Stimulated activated CD8-positive, alpha-beta memory T cell treated with anti-CD3 and anti-CD28 coated beads, Interleukin-7, amount 100 ng/mL, for 4 hours (primary cell): Measurements from ENCODE around the gene RPS27.
A peak's percentile ranks its signal among the peaks of the same experiment; 100 is the strongest.

Experiments
- DNase-seq, 2 donors: peaks; one replicate each; pipeline ENCODE4 v3.0.0-alpha.2; 2020; ENCODE audit warnings: low read depth in 2 of 2

RPS27 gene

DNA sequence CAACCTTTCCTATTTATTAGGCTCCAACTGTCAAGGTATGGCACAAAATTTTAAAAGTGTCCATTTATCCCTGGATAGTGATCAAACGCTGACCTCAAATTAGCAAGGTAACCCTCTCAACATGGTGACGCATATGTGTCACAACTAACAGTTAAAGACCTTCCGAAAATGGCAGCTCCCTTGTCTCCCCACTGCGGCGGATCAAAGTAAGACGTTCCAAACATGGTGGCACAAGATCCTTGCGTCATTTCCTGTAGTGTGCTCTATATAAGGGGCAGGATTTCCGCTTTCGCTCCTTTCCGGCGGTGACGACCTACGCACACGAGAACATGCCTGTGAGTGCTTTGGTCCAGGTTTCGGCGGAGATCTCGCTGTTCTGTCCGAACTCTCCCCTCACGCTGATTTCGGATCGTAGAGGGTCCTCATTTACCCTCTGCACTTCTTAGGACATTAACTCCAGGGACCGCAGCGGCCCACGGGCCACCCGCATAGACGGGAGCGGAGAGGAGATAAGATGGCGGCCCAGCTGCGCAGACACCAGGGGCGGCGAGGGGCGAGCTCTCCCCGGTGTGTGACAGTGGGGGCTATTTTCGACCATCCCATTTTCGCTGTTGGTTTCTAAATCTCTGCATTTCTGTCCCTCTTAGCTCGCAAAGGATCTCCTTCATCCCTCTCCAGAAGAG, at the start of gene RPS27:
Gene RPS27 (plus strand): TSS at position 295 of the 683 bp plus-strand sequence. CDS start 35 bp downstream, at position 330.
- peak; percentile 79 to 87 for DNase-seq

DNA sequence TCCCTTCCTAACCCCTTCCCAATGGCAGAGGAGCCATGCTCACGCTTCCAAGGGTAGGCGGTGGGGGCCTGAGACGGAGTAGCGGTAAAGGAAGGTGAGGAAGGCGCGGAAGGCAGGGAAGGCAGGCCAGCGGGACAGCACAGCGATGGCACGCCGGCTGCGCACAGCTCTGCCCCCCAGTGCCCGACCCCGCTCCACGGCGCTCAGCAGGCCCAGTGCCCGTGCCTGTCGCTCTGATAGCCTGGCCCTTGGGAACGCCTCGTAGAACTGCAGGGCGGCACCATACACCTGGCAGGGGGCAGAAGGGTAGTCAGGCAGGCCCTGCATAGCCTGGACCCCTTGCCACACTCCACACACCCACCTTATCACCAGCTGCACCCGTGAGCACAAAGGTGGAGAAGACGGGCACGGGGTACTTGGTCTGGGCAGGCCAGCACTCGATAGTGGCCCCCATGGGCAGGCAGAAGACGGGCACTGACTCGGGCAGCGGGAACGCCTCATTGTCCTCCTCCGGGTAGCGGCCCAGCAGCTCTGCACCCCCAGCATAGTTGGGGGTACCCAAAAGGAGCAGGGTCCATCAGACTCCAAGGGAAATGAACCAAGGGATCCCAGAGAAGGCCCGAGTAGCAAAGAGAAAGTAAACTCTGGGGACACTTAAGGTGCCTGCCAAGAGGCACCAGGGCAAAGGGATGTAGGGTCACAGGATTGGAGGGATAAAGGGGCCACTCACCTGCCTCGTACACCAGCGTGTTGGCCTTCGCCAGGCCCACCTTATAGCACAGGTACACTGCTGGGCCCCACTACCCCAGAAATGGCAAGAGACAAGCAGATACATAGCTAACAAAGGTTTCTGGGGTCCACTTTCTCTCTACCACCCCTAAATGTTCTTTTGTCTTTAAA, 48.5 kb upstream of the RPS27 start:
- no peak for DNase-seq

DNA sequence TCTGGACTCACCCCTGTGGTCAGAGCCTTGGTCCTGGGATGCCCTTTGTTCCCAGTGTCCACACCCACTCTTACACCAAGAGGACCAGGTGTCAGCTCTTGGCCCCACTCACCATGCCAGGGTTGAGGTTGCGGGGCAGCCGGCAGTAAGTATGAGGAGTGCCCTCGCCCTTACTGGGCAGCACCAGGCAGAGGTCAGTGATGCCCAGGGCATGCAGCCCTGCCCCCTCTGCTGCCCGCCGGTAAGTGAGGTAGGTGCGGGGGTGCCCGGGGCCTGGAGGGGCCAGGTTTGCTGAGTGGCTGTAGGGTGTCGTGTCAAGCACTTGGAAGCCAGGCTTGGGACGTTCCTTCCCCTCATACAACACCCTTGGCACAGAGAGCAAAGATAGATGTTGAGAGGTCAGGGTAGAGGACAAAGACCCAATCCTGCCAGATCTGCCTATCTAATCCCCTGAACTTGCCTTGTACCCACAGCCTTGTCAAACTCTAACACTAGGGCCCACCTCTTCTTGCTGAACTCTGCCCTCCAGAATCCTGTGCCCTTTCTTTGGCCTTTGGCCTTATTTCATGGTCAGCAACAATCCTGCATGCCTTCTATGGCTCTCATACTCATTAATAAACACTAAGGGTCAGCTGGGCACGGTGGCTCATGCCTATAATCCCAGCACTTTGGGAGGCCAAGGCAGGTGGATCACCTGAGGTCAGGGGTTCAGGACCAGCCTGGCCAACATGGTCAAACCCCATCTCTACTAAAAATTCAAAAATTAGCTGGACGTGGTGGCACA, 47.6 kb upstream of the RPS27 start:
- no peak for DNase-seq

DNA sequence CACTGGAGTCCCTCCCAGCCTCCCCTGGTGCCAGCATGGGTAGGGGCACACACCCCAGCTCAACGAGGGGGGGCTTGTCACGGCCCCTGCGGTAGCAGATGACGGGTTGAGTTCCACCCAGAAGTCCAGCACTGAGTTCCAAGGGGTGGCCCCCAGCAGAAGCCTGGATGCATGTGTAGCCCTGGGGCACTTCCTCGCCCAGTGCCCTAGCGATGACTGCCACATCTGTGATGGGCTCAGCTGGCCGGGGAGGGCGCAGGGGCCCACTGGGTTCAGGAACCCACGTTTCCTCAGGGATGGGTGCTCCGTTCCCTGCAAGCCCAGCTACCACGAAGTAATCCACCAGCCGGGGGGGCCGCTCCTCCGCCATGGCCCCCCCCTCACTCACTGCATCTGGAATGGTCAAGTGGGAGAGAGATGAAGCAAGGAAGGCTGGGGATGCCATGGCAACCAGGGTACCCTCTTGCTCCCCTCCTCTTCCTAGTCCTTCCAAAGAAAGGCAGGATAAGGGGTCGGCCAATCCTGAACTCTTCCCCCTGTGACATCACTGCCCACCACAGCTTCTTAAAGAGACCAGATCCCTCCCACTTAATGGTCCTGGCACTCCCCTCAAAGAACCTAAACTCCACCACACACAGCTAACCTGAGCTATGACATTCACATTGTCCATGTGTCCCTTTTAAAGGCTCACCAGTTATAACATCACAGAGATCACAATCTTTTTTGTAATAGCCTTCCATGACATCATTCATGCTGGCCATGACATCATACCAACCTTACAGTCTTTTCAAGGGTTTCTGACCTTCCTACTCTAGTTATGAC, 46.3 kb upstream of the RPS27 start:
- DNase-seq = no peak

DNA sequence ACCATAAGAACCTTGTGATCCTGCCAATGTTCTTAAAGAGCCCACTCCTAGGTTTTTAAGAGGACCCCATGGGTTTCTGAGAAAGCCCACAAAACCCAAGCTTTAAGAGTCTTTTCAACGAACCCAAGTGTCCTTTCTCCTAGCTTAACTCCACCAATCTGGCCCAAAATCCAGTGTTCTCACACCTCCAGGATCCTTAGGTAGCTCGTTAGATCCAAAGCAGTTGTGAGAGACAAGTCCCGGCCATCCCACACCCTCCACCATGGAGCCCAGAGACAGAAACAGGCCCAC, 45.8 kb upstream of the RPS27 start:
- DNase-seq = no peak

DNA sequence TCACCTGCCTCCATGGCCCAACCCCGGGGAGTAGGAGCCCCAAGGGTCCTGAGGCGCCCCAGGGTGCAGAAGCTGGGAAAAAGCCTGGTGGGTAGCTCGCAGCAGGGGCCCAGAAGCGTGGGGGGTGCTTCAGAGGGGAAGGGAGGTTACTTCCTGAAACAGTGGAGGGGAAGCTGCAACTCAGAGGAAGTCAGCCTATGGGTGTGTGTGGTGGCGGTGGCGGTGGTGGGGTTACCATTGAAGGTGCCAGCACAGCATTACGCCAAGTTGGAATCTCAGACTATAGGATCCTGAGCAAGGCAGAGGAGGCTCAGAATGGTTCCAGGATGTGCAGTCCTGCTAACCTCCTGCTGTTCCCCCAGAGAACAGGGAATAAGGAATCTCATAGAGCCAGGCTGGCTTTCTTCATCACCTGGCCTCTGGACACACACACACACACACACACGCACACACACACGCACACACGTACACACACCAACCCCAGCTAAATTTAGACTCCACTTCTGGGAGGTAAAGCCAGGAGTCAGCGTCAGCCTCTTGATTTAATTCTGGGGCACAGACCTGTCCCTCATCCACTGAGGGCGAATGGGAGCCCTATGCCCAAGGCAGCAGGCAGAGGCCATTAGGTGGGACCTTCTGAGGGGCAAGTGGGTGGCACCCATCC, 45.3 kb upstream of the RPS27 start:
- peak; percentile 69 to 73 for DNase-seq

DNA sequence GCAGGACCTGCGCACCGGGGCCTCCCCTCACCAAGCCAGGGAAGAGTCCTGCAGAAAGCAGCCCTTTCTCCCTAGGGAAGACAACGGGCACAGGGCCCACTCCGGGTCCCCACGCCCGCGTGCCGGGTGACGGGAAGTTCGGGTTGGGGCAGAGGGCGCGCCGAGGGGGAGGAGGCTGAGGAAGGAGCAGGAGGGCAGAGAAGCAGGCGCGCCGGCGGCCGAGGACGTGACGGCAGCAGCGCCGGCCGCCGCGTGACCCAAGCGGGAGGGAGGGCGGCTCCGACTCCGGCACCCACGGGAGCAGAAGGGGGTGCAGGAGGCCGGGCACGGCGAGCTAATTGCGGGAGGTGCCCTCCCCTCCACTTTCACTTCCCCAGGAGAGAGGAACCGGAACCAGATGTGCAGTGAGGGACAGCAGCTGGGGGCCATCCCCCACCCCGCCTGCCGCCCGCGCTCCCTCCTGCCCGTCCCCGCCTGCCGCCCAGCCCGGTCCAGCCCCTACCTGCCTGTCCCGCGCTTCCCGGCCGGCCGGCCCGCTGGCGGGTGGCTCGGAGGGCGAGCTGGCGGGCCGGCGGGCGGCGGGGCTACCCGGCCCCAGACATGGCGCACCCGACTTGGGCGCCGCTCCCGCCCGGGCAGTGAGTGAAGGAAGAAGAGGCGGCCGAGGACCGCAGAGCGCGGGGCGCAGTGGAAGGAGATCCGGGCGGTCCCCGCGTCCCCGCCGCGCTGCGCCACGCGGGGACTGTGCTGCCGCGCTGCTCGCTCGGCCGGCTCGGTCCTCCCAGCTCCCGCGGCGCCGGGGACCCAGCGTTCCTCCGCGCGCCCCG, 44.6 kb upstream of the RPS27 start:
- DNase-seq = peak; percentile 47 to 72

DNA sequence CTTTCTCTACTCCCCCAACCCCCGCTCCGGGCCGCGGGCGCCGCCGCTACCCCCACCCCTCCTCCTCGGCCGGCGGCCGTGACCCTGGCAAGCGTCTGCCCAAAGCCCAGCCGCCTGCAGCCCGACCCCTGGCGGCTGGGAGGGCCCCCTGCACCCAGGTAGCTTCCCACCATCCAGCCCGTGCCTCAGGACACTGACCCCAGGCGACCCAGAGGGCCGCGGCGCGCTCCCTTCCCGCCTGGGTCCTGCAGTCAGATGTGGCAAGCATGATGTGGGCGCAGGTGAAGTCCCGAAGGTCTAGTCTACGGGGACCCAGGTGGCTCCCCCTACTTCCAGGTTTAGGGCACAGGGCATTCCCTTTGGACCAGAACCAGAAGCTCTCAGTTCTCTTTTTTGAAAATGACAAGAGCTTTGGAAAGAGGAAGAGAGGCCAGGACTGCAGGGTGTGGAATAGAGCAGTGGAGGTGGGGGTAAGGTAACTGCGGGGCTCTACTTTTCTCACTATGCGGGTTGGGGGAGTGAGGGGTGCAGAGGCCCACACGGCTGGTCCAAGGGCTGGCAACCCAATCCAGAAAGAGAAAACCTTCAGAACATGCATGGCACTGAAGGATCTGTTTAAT, 43.8 kb upstream of the RPS27 start, which contains the start of gene DENND4B:
Gene DENND4B (minus strand): TSS at position 97 of the 620 bp plus-strand sequence. CDS start 2,344 bp downstream, outside the sequence.
- peak; percentile 50 to 73 for DNase-seq

DNA sequence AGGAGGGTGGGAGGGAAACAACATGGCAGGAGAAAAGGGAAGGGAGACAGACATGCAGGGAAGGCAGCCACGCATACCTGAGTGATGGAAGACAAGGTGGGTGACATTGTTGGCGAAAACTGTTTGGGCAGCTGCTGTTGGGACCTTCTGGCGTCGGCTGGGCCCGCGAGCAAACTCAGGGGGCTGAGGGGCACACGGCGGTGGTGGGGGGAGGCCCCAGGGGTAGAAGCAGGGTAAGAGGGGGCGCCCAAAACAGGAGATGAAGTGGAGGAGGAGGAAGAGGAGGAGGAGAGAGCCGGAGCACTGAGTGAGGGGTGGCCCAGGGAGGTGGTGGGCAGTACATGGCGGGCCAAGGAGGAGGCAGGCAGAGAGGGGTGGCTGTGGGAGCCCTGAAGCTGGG, 39.4 kb upstream of the RPS27 start:
- DNase-seq = no peak

DNA sequence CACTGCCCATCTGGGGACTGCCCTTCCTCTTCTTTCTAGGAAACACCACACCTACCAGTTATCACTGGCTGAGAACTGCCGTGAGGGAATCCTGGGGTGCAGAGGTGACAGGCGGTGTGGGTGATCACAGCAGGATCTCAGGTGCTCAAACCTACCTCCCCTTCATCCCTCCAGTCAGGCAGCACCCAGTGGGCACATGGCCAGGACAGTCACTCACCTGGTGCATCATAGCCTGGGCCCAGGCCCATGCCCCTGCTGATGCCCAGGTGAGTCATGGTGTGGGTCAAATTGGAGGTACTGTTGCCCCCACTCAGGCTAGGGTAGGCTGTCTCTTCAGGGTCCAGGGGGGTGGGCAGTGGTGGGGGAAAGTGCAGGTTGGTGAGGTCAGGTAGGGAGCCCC, 38.8 kb upstream of the RPS27 start:
- no peak for DNase-seq

DNA sequence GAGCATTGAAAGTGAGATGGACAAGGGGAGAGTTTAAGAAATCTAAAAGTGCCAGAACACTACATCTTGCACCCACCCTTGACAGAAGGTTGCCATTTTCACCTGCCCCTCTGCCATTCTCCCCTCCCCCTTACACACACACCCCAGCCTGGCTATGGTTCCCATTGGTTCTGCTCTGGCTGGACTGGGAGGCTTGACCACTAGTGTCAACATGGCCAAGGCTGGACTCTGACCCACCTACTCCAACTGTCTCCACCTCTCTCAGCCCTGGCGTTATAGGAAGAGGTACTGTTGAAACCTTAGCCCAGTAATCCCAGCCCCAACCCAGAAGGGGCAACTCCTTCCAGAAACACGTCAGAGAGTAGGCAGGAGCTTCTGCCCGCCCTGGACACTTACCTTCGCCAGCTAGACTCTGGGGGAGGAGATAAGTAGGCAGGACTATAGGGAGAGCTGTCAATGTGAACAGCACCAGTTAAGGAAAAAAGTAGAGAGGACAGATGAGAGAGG, 36.6 kb upstream of the RPS27 start:
- DNase-seq = no peak

DNA sequence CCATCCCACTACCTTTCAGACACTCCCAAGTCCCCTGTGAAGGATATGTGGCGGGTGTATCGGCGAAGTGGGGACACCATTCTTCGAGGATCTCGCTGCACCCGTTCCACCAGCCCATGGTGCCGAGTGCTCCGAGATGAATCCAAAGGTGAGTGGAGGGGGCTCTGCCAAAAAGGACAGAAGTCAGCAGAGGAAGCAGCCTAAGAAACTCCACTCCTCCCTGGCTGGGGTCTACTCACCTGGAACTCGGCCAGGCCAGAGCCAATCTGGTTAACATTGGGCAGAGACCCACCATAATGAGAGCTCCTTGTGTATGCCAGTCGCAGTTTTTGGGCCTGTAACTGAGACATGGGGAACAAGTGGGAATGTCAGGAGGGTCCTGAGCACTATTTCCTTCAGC, 35.7 kb upstream of the RPS27 start:
- no peak for DNase-seq

DNA sequence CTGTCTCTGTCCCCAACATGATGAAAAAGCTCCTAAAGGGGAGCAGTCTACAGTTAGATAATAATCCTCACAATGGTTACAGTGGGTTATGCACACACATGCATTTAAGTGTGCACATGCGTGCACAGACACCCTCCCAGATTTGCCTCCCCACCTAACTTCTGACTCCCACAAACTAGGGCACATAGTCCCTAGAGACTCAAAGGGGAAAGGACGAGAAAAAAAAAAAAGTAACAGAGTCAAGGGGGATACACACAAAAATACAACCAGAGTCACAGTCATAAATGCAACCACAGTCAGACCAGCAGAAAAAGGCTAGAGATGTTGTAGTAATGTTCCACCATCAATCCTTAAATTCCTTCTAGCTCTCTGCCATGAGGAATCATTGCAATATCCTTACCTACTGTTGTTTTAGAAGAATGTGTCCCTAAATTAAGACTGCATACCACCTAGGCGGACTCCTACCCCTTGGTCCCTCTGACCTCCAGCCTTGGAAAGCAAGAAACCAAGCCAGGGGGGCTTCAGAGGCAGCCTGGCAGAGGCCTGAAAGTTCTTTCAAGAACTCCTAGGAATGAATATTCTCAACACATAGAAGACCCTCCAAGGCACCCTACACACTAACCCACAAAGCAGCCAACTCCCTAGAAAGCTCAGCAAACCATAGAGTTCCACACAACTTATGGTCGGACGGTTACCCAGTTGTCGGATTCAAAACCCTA, 33.4 kb upstream of the RPS27 start:
- no peak for DNase-seq

DNA sequence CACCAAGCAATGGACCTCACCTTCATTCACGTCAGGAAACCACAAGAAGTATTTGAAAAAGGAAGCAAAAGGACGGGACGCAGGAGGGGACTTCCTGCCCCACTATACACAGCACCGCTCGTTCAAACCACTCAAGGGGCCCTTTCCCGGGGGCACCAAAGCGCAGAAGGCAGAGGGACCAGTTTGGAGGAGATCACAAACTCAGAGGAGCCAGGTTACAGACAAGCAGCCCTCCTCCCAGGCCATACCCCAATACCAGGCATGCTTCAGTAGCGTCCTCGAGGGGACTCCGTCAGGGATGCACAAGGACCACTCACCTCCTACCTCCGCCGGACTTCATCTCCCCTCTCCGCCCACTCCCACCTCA, 32.8 kb upstream of the RPS27 start:
- DNase-seq = peak in 1 of 2 donors; percentile 30

DNA sequence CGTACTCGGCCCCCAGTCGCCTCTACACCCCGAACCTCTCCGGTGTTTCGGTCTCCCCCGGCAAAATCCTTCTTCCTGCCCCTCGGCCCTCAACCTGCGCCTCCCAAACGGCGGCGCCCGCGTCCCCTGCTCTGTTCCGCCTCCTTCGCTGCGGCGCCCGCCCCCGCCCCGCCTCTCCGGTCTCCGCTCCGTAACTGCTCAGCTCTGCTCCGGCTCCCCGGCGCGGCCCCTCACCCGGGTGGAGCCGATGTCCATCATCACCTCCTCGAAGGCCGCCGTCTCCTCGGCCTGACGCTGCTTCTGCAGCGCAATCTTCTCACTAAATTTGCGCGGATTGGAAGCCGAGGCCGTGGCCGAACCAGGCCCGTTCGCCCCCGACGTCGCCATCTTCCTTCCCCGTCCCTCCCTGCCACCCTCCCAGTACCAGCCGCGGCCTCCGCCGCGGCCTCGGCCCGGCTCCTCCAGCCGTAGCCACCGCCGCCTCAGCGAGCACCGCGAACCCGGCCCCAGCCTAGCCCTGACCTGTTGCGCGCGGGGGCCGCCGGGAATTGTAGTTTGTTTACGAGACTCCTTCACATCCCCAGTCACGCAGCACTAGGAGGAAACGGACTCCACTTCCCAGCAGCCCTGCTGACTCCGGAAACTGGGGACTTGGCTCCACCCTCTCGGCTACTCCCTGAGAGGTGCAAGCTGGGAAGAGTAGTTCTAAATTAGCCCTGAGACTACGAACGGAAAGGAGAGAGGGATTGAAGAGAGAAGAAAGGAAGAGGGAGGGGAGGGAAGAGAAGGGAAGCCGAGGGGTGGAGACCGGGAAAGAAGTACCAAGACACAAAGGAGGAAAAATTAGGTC, 32.2 kb upstream of the RPS27 start, which contains the start of gene CRTC2:
Gene CRTC2 (minus strand): TSS at position 502 of the 850 bp plus-strand sequence. CDS start 115 bp downstream, at position 387.
- DNase-seq = peak; percentile 94 to 97

DNA sequence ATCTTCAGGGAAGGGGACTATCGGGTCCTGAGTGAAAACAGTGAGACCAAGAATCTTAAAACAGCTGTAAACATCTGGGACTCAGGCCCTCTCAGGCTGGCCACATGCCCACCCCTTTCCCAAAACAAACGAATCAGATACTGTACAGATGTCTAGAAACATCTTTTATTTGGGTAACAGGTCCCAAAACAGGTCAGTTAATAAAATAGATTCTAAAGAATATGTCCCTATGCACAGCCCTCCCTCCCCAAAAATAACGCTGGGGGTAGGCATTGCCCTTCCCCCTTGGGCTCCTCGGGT, 31.7 kb upstream of the RPS27 start:
- no peak for DNase-seq

DNA sequence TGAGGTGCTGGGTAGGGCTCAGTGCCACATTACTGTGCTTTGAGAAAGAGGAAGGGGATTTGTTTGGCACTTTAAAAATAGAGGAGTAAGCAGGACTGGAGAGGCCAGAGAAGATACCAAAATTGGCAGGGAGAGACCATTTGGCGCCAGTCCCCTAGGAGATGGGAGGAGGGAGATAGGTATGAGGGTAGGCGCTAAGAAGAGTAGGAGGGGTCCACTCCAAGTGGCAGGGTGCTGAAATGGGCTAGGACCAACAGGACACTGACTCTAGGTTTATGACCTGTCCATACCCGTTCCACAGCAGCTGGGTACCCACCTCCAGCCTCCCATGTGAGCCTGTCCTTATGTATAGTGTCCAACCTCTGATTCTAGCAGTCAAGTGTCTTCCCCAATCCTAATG, 31.1 kb upstream of the RPS27 start:
- DNase-seq = no peak

DNA sequence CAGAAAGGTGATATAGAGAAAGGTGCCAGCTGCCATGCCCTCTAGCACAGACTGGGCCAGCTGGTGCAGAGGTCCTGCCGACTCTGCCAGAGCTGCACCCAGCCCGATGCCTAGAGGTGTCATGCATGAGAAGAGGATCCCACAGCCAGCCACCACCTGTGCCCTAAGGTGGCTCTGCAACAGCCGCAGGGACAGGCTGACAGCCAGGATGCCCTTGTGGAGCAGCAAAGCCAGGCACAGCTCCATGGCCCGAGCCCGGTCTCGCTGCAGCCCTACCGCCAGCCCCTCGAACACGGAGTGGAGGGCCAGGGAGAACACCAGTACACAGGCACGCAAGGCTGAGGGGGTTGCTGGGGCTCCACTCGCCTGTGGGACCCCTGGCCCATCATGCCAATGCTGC, 30.4 kb upstream of the RPS27 start:
- DNase-seq = no peak
